HCT116 (cell line): ENCODE data around the gene MYLK. TPM values are rescaled to one million over a fixed set of nuclear protein-coding genes. Genes with fewer than 3 reads are reported as not detected.
"Not testable (repeated sequence)": the region's sequence is repeated elsewhere in the genome, so short reads cannot be mapped to it uniquely, and the experiment has no call there.

Experiments used
- ATAC-seq: fragments of 200-7000 bp; cut with Tn5 transposase; 2 replicates; pipeline ENCODE4 v1.9.1; 2020; ENCODE audit warnings: mild to moderate bottlenecking, moderate library complexity
- BruUV-seq: library from RNA; stranded (reverse); fragments of 400-500 nt; replicated peaks from 2 replicates; lab custom pipeline; 2021; lab: Mats Ljungman, UMichigan
- CTCF ChIA-PET: fragments of 300-600 bp; sonication (Branson Sonifier 250); formaldehyde crosslinking; loops from one replicate; lab custom pipeline; 2021; ENCODE audit warnings: antibody characterized with exemption; lab: Charles Lee
- POLR2A ChIA-PET: fragments of 300-600, 350-600 bp; sonication (Branson Sonifier 250); formaldehyde crosslinking; loops from one replicate; lab custom pipeline; 2021; ENCODE audit warnings: antibody characterized with exemption; lab: Charles Lee
- RAD21 ChIA-PET, 2 experiments: fragments of 300-600 bp; sonication (Branson Sonifier 250); formaldehyde crosslinking; loops; one replicate each; lab custom pipeline; 2023; ENCODE audit warnings: low total read pairs in 2 of 2; ENCODE audit not compliant: uncharacterized antibody in 2 of 2, unreplicated experiment in 2 of 2, low non-redundant PET in 1 of 2; lab: Charles Lee
- DNase-seq: peaks from one replicate; pipeline ENCODE4 v3.0.0-alpha.2; 2010; ENCODE audit warnings: low read depth, low spot score
- H2AFZ ChIP-seq: fragments of 200-600 bp; shearing (Covaris generic), sonication (generic); 2 replicates; pipeline ENCODE4 v1.6.1; 2017; ENCODE audit warnings: low read depth, mixed run types, mixed read lengths, antibody characterized with exemption, low read length; ENCODE audit not compliant: poor library complexity, severe bottlenecking
- H3K27ac ChIP-seq: 2 replicates; pipeline ENCODE4 v1.5.1; 2012; ENCODE audit warnings: low read depth, low read length
- H3K27me3 ChIP-seq: fragments of 200-600 bp; sonication (generic); 2 replicates; pipeline ENCODE4 v1.6.1; 2016; ENCODE audit warnings: mixed run types, low read length, mixed read lengths; ENCODE audit not compliant: insufficient read depth
- H3K36me3 ChIP-seq, 2 experiments: fragments of 200-500 bp in 1 of 2; fragments of 200-600 bp in 1 of 2; sonication (Bioruptor generic) in 1 of 2; sonication (generic) in 1 of 2; 2 replicates each; pipeline versions ENCODE4 v1.5.1 to v1.6.1; 2014 to 2016; ENCODE audit warnings: low read length in 2 of 2, inconsistent platforms in 1 of 2, mixed read lengths in 1 of 2, mixed run types in 1 of 2; ENCODE audit not compliant: insufficient read depth in 2 of 2, control insufficient read depth in 1 of 2
- H3K4me1 ChIP-seq, 2 experiments: fragments of 200-600 bp in 1 of 2; sonication (generic) in 1 of 2; 2 replicates each; pipeline versions ENCODE4 v1.5.1 to v1.6.1; 2012 to 2017; ENCODE audit warnings: low read length in 2 of 2, inconsistent platforms in 1 of 2, mild to moderate bottlenecking in 1 of 2, mixed read lengths in 1 of 2, mixed run types in 1 of 2, moderate library complexity in 1 of 2; ENCODE audit not compliant: insufficient read depth in 2 of 2, control insufficient read depth in 1 of 2
- H3K4me2 ChIP-seq: fragments of 200-600 bp; sonication (generic); 2 replicates; pipeline ENCODE4 v1.6.1; 2017; ENCODE audit warnings: mixed run types, low read length, mixed read lengths
- H3K4me3 ChIP-seq, 2 experiments: fragments of 200-600 bp in 1 of 2; sonication (generic) in 1 of 2; replicated peaks in 1 of 2; 2 replicates each; pipeline ENCODE4 v1.5.1; 2011 to 2016; ENCODE audit warnings: low read length in 2 of 2, control low read depth in 1 of 2, low read depth in 1 of 2, mild to moderate bottlenecking in 1 of 2, mixed read lengths in 1 of 2, mixed run types in 1 of 2
- H3K79me2 ChIP-seq: fragments of 200-600 bp; sonication (generic); 2 replicates; pipeline ENCODE4 v1.6.1; 2017; ENCODE audit warnings: mild to moderate bottlenecking, mixed run types, low read length, moderate library complexity, mixed read lengths; ENCODE audit not compliant: insufficient read depth
- H3K9ac ChIP-seq: fragments of 200-600 bp; sonication (generic); 2 replicates; pipeline ENCODE4 v1.6.1; 2016; ENCODE audit warnings: low read length, mixed read lengths
- H3K9me2 ChIP-seq: fragments of 200-600 bp; sonication (generic), shearing (Covaris generic); 2 replicates; pipeline ENCODE4 v1.6.1; 2017; ENCODE audit warnings: mixed run types, mild to moderate bottlenecking, moderate library complexity; ENCODE audit not compliant: insufficient read depth
- H3K9me3 ChIP-seq, 2 experiments: fragments of 200-500 bp in 1 of 2; fragments of 200-600 bp in 1 of 2; sonication (Bioruptor generic) in 1 of 2; sonication (generic) in 1 of 2; 2 replicates each; pipeline ENCODE4 v1.6.1; 2014 to 2017; ENCODE audit warnings: low read length in 2 of 2, mixed read lengths in 2 of 2, inconsistent platforms in 1 of 2, low read depth in 1 of 2, mild to moderate bottlenecking in 1 of 2, mixed run types in 1 of 2, moderate library complexity in 1 of 2; ENCODE audit not compliant: control insufficient read depth in 1 of 2, insufficient read depth in 1 of 2
- H4K20me1 ChIP-seq: fragments of 200-600 bp; sonication (generic), shearing (Covaris generic); 2 replicates; pipeline ENCODE4 v1.6.1; 2017; ENCODE audit warnings: mixed run types, mild to moderate bottlenecking, moderate library complexity; ENCODE audit not compliant: insufficient read depth
- CBX3 ChIP-seq: IDR thresholded peaks from 2 replicates; pipeline ENCODE4 v1.6.1; 2012; ENCODE audit warnings: low read depth
- CTCF ChIP-seq, 3 experiments: fragments of 200-600 bp in 1 of 3; sonication (generic) in 1 of 3; IDR thresholded peaks in 2 of 3; conservative IDR thresholded peaks in 1 of 3; 2 replicates each; pipeline ENCODE4 v1.5.1; 2012 to 2017; ENCODE audit warnings: low read depth in 2 of 3, low read length in 2 of 3, antibody characterized with exemption in 1 of 3, borderline replicate concordance in 1 of 3, control low read depth in 1 of 3, mild to moderate bottlenecking in 1 of 3, mixed read lengths in 1 of 3, mixed run types in 1 of 3, moderate library complexity in 1 of 3; ENCODE audit not compliant: insufficient read depth in 1 of 3
- EGR1 ChIP-seq: IDR thresholded peaks from 2 replicates; pipeline ENCODE4 v1.6.1; 2012; ENCODE audit warnings: low read depth
- ELF1 ChIP-seq: IDR thresholded peaks from 2 replicates; pipeline ENCODE4 v1.6.1; 2012; ENCODE audit warnings: low read depth, borderline replicate concordance
- EZH2 ChIP-seq: fragments of 200-600 bp; sonication (generic); IDR thresholded peaks from 2 replicates; pipeline ENCODE4 v1.6.1; 2017; ENCODE audit warnings: antibody characterized with exemption, mixed run types
- EZH2phosphoT487 ChIP-seq: fragments of 200-600 bp; IDR thresholded peaks from 2 replicates; pipeline ENCODE4 v1.6.1; 2018; ENCODE audit warnings: antibody characterized with exemption, borderline replicate concordance
- MAX ChIP-seq: IDR thresholded peaks from 2 replicates; pipeline ENCODE4 v1.6.1; 2012
- POLR2A ChIP-seq: IDR thresholded peaks from 2 replicates; pipeline ENCODE4 v1.7.0; 2011; ENCODE audit warnings: borderline replicate concordance; ENCODE audit not compliant: insufficient read depth, insufficient read length; ENCODE audit errors: extremely low read depth
- POLR2AphosphoS5 ChIP-seq: IDR thresholded peaks from 2 replicates; pipeline ENCODE4 v1.6.1; 2011; ENCODE audit warnings: mild to moderate bottlenecking, low read depth, low read length, moderate library complexity
- RAD21 ChIP-seq: IDR thresholded peaks from 2 replicates; pipeline ENCODE4 v1.6.1; 2012; ENCODE audit warnings: low read depth, mild to moderate bottlenecking
- SIN3A ChIP-seq: IDR thresholded peaks from 2 replicates; pipeline ENCODE4 v1.6.1; 2012; ENCODE audit warnings: low read depth
- SP1 ChIP-seq: IDR thresholded peaks from 2 replicates; pipeline ENCODE4 v1.6.1; 2012; ENCODE audit warnings: low read depth
- SRF ChIP-seq: IDR thresholded peaks from 2 replicates; pipeline ENCODE4 v1.6.1; 2012; ENCODE audit warnings: low read depth
- TCF7L2 ChIP-seq: IDR thresholded peaks from 2 replicates; pipeline ENCODE4 v1.7.0; 2011; ENCODE audit warnings: borderline replicate concordance, inconsistent platforms; ENCODE audit not compliant: insufficient read depth, insufficient read length; ENCODE audit errors: extremely low read depth
- intact Hi-C: fragments of 100-400 bp; cut with micrococcal nuclease; formaldehyde crosslinking; loops from 2 replicates; pipeline ENCODE4 v1.10.0; 2022
- total RNA-seq: library from RNA; stranded (reverse); gene quantifications from one replicate; pipeline ENCODE4 v1.2.1, GENCODE V29; 2021; ENCODE audit not compliant: unreplicated experiment

MYLK gene
- total RNA-seq, 1 experiment from 2014 or later, result 3.8 TPM

- Histone ChIP-seq H3K27me3 (no peaks in the 10 kb centered on the region), H4K20me1 (no peaks in the 10 kb centered on the region), H3K9ac (no peak overlapping the region), H3K9me2 (no peaks in the 10 kb centered on the region), H3K79me2 (no peaks in the 10 kb centered on the region), H2AFZ (no peak overlapping the region), H3K36me3 (no peaks in the 10 kb centered on the region), H3K4me2 (no peak overlapping the region), H3K27ac (no peak overlapping the region), H3K4me1 (no peaks in the 10 kb centered on the region), H3K9me3 (no peaks in the 10 kb centered on the region), H3K4me3 (no peak overlapping the region)
- no peak for TF ChIP-seq CBX3
- TF ChIP-seq POLR2AphosphoS5, result no peak
- TF ChIP-seq RAD21, result no peak
- TF ChIP-seq SRF, result no peak
- TF ChIP-seq EZH2, result no peak
- no peak for TF ChIP-seq POLR2A
- no peak for TF ChIP-seq ELF1
- no peak for TF ChIP-seq CTCF (IDR thresholded peaks at IDR 0.05 in 2 of 3, conservative IDR thresholded peaks at IDR 0.05 in 1 of 3; ENCODE audit: borderline replicate concordance in 1 of 3, insufficient read depth in 1 of 3, low read depth in 2 of 3, low read length in 2 of 3)
- no peak for TF ChIP-seq EZH2phosphoT487
- no peak for TF ChIP-seq SIN3A
- no peak for TF ChIP-seq EGR1
- TF ChIP-seq TCF7L2, result no peak
- no peak for TF ChIP-seq MAX
- TF ChIP-seq SP1, result no peak
- RAD21 ChIA-PET, result no interaction called here
- CTCF ChIA-PET, result interaction anchor here (1.5 to 2.3 kb wide), 2 partner anchors 18 to 64 kb away, joined by 3 to 7 read pairs; no protein-coding TSS in a partner anchor
- no TSS peak for BruUV-seq
- intact Hi-C loops, result no loop called here
- ATAC-seq (no peak), DNase-seq (no peak)
- POLR2A ChIA-PET, result no interaction called here
Observed at GRCh38 chr3:123705488-123706285, 178.4 kb downstream of the MYLK start.

GRCh38 chr3:123703663-123704062 is 180.5 kb downstream of the MYLK start:
- H3K79me2 ChIP-seq, CTCF ChIA-PET, RAD21 ChIA-PET, intact Hi-C loops, POLR2A ChIA-PET, H3K9me2 ChIP-seq, H3K9me3 ChIP-seq, DNase-seq, H3K4me1 ChIP-seq, H3K4me3 ChIP-seq, ATAC-seq, H2AFZ ChIP-seq, H4K20me1 ChIP-seq, H3K36me3 ChIP-seq, H3K4me2 ChIP-seq, H3K9ac ChIP-seq, H3K27ac ChIP-seq, BruUV-seq, H3K27me3 ChIP-seq: not testable (repeated sequence)
